Stimulated activated CD4-positive, alpha-beta T cell treated with anti-CD3 and anti-CD28 coated beads, Interleukin-4, amount 100 ng/mL, for 1 hour (primary cell): Measurements from ENCODE around the gene SEL1L2.

Source experiments
- DNase-seq: peaks from one replicate; pipeline ENCODE4 v3.0.0-alpha.2; 2020

The SEL1L2 gene

GRCh38 chr20:13929836-13930235 lies 60.6 kb downstream of the SEL1L2 start:
- DNase-seq = no peak

DNA sequence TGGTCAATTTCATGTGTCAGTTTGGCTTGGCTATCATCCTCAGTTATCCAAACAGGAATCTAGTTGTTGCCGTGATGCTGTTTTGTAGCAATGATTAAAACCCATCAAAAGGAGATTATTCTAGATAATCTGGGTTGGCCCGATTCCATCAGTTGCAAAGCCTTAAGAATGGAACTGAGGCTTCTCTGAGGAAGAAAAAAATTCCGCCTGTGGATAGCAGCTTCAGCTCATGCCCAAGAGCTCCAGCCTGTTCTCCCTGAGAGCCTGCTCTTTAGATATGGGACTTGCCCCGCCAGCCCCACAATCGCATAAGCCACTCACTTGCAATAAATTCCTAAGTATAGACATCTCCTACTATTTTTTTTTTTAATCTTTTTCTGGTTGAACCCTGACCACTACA lies 61.5 kb downstream of the SEL1L2 start:
- DNase-seq = no peak

DNA sequence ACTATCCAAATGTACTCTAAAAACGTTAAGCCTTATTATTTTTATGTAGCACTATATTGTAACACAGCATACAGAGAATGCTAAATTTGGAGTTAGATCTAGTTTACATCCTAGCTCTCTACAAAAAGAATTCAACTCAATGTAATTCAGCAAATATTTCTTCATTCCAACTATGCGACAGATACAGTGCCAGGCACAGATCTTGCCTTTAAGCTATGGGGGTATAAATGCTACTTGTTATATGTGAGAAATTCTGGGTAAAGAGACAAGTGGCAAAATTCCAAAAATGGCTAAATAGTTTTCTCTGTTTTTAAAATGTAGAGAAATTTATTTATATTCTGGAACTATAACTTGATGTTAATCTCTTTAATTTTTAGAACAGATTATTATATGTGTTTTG lies 63.2 kb downstream of the SEL1L2 start:
- no peak for DNase-seq

GRCh38 chr20:13922241-13922640 lies 68.2 kb downstream of the SEL1L2 start:
- DNase-seq = no peak

GRCh38 chr20:13915284-13915683 lies 75.1 kb downstream of the SEL1L2 start:
- DNase-seq = no peak

- DNase-seq = no peak
Observed at GRCh38 chr20:13913572-13913971, 76.8 kb downstream of the SEL1L2 start.

DNA sequence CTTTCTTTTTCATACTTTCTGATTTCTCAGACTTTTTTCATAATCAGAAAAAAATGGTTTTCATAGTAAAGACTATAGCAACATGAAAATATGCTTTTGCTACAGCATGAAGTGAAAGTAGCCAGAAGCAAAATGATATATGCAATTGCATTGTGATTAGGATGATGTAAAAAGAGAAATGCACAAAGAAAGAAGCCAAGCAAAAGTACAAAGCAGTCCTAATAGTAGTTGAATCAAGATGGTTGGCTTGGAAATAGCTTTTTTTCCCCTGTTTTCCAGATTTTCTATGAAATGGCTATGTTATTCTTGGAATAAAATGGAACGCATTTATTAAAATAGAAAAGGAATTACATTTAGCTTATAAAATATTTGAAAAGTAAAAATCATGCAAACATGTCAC lies 77.3 kb downstream of the SEL1L2 start:
- no peak for DNase-seq

- DNase-seq = no peak
Observed at GRCh38 chr20:13910492-13910891, 79.9 kb downstream of the SEL1L2 start.

GRCh38 chr20:13909067-13909466 lies 81.3 kb downstream of the SEL1L2 start:
- no peak for DNase-seq

GRCh38 chr20:13904766-13905165 lies 85.6 kb downstream of the SEL1L2 start:
- DNase-seq = no peak

DNA sequence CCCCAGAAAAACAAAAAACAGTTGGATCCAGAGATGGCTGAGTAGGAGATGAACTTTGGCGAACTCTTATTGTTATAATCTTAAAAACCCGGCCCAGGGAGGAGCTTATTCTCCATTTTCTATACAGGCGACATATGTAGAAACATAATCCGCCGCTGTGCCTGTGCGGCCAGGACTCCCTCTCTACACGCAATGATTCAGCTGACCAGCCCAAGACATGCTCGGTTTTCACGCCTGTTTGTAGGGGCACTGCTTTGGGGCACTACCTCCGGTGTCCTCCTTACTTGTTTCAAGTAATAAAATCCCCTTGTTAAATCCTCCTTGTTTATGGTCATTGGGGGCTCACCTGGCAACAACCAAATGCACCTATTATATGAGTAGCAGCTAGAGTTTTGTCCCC lies 89.9 kb downstream of the SEL1L2 start:
- DNase-seq = no peak

DNA sequence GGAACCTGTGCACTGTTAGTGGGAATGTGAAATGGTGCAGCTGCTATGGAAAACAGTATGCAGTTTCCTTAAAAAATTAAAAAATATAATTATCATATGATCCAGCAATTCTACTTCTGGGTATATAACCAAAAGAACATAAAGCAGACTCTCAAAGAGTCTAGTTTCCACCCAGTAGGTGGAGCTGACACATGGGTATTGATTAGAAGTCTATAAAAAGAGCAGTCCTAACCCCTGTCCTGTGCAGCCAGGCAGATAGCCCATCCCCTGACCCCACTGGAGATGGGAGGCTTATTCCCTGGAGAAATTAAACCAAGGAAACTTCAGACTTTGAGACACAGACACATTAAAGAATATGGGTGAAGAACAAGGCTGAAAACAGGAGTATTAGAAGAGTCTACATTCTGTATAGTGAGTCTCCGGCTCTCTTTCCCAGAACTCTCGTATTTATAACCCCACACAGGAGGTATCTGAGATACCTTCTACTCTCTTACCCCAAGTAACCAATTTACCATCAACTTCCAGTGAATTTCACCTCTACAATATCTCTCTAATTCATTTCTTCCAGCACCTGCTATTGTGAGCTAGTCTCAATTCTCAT lies 92.3 kb downstream of the SEL1L2 start:
- DNase-seq = no peak

DNA sequence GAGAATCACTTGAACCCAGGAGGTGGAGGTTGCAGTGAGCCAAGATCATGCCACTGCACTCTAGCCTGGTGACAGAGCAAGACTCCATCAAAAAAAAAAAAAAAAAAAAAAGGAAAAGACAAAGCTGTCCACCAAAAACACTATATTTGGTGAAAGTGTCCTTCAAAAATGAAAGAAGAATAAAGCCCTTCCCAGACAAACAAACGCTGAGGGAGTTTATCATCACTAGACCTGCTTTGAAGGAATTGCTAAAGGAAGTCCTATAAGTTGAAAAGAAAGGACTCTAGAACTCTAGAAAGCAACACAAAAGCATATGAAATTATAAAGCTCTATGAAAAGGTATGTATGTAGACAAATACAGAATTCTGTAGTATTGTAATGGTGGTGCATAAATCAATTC lies 98.8 kb downstream of the SEL1L2 start:
- DNase-seq = no peak

GRCh38 chr20:13884803-13885202 lies 105.6 kb downstream of the SEL1L2 start:
- no peak for DNase-seq

DNA sequence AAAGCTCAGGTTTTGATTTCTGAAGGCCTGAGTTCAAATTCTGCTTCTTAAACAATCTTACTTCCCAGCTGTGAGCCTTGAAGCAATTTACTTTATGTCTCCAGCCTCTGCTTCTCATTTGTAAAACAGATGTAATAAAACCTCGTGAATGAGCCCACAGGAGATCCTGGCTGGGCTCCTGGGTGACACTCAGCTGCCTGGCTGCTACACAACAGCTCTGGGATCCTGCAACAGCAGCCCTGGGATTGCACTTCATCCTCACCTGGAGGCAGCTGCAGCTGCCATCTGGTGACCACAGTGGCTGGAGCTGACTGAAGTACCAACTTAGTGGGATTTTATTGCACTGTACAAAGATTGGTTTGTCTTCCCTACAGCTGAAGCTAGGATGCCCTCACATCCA lies 107.0 kb downstream of the SEL1L2 start:
- DNase-seq = no peak

DNA sequence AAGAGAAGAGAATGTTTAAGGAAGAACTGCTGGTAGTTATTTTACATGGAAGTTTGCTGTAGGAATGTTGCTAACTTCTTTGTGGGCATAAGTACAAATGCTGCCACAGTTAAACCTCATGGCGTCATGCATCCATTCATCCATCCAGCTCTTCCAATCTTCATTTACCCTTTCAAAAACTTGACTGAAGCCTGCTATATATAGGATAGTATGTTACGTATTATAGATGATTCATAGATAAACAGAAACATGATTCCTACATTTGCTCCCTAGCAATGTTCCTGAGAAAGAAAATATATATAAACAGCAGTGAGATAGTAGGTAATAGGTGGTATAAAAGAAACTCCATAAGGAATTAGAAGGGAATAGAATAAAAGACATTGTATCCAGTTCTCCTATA lies 111.8 kb downstream of the SEL1L2 start:
- no peak for DNase-seq

DNA sequence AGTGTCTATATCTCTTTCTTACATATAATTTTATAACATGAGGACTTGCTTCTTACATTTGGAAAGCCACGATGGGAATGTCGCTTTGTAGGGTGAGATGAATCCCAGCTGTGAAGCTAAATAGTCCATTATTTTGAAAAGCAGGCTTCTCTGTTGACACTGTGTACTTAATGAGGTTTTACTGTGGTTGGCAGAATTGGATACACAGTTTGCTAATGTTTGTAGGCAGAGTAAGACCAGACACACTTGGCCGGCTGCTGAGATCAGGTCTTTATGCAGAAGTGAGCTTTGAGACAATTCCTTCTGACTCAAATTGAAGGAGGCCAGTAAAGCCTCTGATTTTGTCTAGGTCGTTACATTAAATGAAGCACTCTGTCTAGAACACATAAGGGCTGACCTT lies 112.6 kb downstream of the SEL1L2 start:
- DNase-seq = no peak

GRCh38 chr20:13875265-13875811 lies 115.1 kb downstream of the SEL1L2 start:
- DNase-seq = no peak

DNA sequence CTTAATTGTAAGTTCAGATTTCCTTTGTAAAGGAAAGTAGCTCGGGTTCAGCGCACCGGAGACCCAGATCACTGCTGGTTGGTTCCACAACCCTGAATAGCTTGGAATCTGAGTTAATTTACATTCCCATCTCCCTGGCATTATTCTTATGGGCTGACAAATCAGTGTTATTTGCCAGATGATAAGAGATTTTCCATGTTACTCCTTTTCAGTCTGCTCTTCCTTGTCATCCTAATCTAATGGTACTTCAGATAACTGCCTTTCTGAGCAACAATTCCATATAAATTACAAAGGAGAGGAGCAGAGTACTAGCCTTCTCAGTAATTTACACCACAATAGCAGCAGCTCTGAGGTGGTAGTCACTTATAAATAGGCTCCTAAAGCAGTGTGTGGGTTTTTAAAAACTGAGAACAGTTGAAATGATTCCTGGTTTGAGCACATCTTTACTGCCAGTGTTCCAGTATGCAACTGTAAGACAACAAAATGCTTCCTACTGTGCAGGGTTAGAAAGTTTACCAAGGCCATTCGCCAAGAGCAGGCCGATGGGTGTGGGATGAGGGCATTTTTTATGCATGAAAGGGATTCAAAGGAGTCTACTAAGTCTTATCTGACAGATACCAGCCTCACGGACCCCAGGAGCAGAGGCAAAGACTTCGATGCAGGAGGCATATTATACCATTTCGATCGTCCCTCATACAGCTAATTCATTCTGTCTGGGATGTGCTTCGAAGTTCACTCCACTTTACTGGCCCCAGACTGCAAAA lies 115.8 kb downstream of the SEL1L2 start:
- no peak for DNase-seq

GRCh38 chr20:13873831-13874230 lies 116.6 kb downstream of the SEL1L2 start:
- no peak for DNase-seq

DNA sequence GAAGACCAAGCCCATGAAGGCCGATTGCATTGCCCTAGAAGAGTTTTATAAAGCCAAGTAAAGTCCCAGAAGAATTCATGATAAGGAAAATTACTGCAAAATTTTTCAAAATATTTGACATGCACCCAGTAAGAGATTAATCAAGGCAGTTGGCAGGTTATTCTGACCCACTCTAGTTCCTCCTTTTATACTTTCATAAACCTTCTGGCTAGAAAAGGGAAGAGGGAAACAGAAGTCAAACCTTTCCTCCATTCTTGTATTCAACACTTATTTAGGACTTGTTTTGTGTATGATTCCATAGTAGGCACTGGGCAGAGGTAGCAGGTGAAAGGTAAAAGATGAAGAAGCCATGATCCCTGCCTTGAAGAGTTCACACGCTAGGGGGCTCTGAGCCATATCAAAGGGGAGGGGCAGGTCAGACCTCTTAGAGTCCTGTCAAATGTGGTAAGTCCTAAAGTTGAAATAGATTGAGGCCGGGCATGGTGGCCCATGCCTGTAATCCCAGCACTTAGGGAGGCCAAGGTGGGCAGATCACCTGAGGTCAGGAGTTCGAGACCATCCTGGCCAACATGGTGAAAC lies 120.2 kb downstream of the SEL1L2 start:
- no peak for DNase-seq

- no peak for DNase-seq
Observed at GRCh38 chr20:13868331-13868730, 122.1 kb downstream of the SEL1L2 start.

GRCh38 chr20:13865791-13866351 lies 124.5 kb downstream of the SEL1L2 start:
- no peak for DNase-seq

- no peak for DNase-seq
Observed at GRCh38 chr20:13865156-13865555, 125.3 kb downstream of the SEL1L2 start.
